GM15510 (cell line): ENCODE results near the gene HBD.
"Not testable (repeated sequence)": the region's sequence is repeated elsewhere in the genome, so short reads cannot be mapped to it uniquely, and the experiment has no call there.

ENCODE experiments used
- POLR2A ChIP-seq: IDR thresholded peaks from 3 replicates; pipeline ENCODE4 v1.6.1; 2011; ENCODE audit warnings: borderline replicate concordance; ENCODE audit not compliant: insufficient read length; ENCODE audit errors: extremely low read depth

HBD gene

GRCh38 chr11:5265832-5266231 lies 31.5 kb upstream of the HBD start:
- TF ChIP-seq POLR2A = no peak

GRCh38 chr11:5258543-5259262 lies 24.4 kb upstream of the HBD start:
- TF ChIP-seq POLR2A = no peak

GRCh38 chr11:5257296-5257695 lies 23.0 kb upstream of the HBD start:
- TF ChIP-seq POLR2A = no peak

- TF ChIP-seq POLR2A = not testable (repeated sequence)
Observed at GRCh38 chr11:5254646-5255413, 20.5 kb upstream of the HBD start, which contains the start of gene HBG2. Gene HBG2 (minus strand): TSS chr11:5254781. CDS start chr11:5254728, 53 bp downstream.

GRCh38 chr11:5252919-5253265 lies 18.6 kb upstream of the HBD start:
- TF ChIP-seq POLR2A = no peak

GRCh38 chr11:5252192-5252918 lies 18.1 kb upstream of the HBD start:
- no peak for TF ChIP-seq POLR2A

- TF ChIP-seq POLR2A = no peak
Observed at GRCh38 chr11:5251746-5252145, 17.5 kb upstream of the HBD start.

GRCh38 chr11:5250543-5251204 lies 16.4 kb upstream of the HBD start:
- TF ChIP-seq POLR2A = no peak

- not testable (repeated sequence) for TF ChIP-seq POLR2A
Observed at GRCh38 chr11:5249807-5250396, 15.6 kb upstream of the HBD start, which contains the start of gene HBG1. Gene HBG1 (minus strand): TSS chr11:5249857. CDS start chr11:5249804, 53 bp downstream.

- no peak for TF ChIP-seq POLR2A
Observed at GRCh38 chr11:5247472-5248192, 13.3 kb upstream of the HBD start.

GRCh38 chr11:5246772-5247471 lies 12.6 kb upstream of the HBD start:
- no peak for TF ChIP-seq POLR2A

GRCh38 chr11:5245155-5245554 lies 10.9 kb upstream of the HBD start:
- no peak for TF ChIP-seq POLR2A

- TF ChIP-seq POLR2A = no peak
Observed at GRCh38 chr11:5243816-5244180, 9.5 kb upstream of the HBD start.
